ENCODE measurements around the gene ZC3H12D.

DNA sequence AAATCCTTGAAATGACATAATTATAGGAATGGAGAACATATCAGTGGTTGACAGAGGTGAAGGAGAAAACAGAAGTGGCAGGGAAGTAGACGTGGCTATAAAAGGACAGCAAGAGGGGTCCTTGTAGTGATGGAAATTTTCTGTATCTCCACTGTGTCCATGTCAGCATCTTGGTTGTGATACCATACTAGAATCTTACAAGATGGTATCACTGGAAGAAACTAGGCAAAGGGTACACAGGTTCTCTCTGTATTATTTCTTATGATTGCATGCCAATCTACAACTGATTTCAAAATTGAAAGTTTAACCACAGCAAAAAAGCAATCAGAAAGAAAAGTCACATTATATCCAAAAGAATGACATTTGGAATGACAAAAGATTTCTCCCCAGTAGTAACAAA, 16.4 kb upstream of the ZC3H12D start:
- TF ChIP-seq, protein P1, sequence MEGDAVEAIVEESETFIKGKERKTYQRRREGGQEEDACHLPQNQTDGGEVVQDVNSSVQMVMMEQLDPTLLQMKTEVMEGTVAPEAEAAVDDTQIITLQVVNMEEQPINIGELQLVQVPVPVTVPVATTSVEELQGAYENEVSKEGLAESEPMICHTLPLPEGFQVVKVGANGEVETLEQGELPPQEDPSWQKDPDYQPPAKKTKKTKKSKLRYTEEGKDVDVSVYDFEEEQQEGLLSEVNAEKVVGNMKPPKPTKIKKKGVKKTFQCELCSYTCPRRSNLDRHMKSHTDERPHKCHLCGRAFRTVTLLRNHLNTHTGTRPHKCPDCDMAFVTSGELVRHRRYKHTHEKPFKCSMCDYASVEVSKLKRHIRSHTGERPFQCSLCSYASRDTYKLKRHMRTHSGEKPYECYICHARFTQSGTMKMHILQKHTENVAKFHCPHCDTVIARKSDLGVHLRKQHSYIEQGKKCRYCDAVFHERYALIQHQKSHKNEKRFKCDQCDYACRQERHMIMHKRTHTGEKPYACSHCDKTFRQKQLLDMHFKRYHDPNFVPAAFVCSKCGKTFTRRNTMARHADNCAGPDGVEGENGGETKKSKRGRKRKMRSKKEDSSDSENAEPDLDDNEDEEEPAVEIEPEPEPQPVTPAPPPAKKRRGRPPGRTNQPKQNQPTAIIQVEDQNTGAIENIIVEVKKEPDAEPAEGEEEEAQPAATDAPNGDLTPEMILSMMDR (IDR thresholded peaks at IDR 0.05; ENCODE audit: extremely low read depth in 1 of 2, insufficient read depth in 1 of 2, low read depth in 1 of 2, low read length in 2 of 2), result no peak
- TF ChIP-seq EZH2 (IDR thresholded peaks at IDR 0.05; ENCODE audit: borderline replicate concordance, low read depth, low read length, severe bottlenecking) (no peak), POLR2A (IDR thresholded peaks at IDR 0.05; ENCODE audit: low read depth, low read length) (no peak), FOS (IDR thresholded peaks at IDR 0.05; ENCODE audit: borderline replicate concordance, insufficient read depth, low read length) (no peak), JUN (IDR thresholded peaks at IDR 0.05; ENCODE audit: borderline replicate concordance, insufficient read depth, insufficient read length, low read depth) (no peak), POLR2AphosphoS5 (IDR thresholded peaks at IDR 0.05; ENCODE audit: insufficient read depth, low read depth, low read length) (no peak)

Data from endothelial cell of umbilical vein (primary cell).